ENCODE data around the gene FMNL2. TPM values are rescaled to one million over a fixed set of nuclear protein-coding genes. Genes with fewer than 3 reads are reported as not detected.

FMNL2 gene
- total and polyA plus RNA-seq, 2 experiments from 2014 or later = 16.5 to 45.4 TPM

DNA sequence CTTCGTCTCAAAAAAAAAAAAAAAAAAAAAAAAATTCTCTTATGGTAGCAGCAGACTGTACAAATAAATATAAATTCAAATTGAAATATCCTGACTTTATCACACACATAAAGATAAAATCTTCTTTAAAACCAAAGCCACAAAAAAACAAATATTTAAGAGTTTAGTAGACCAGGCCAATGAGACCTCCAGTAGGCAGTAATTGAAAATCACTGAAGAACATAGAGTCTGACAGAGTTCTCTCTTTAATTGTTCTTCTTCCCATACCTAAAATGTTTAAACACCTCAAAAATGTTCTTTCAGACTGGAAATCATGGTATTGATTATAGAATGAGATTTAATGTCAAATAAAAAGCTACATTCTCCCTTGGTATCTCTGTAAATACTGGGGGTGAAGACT, 361.5 kb downstream of the FMNL2 start (continued):
- TF ChIP-seq, protein P1, sequence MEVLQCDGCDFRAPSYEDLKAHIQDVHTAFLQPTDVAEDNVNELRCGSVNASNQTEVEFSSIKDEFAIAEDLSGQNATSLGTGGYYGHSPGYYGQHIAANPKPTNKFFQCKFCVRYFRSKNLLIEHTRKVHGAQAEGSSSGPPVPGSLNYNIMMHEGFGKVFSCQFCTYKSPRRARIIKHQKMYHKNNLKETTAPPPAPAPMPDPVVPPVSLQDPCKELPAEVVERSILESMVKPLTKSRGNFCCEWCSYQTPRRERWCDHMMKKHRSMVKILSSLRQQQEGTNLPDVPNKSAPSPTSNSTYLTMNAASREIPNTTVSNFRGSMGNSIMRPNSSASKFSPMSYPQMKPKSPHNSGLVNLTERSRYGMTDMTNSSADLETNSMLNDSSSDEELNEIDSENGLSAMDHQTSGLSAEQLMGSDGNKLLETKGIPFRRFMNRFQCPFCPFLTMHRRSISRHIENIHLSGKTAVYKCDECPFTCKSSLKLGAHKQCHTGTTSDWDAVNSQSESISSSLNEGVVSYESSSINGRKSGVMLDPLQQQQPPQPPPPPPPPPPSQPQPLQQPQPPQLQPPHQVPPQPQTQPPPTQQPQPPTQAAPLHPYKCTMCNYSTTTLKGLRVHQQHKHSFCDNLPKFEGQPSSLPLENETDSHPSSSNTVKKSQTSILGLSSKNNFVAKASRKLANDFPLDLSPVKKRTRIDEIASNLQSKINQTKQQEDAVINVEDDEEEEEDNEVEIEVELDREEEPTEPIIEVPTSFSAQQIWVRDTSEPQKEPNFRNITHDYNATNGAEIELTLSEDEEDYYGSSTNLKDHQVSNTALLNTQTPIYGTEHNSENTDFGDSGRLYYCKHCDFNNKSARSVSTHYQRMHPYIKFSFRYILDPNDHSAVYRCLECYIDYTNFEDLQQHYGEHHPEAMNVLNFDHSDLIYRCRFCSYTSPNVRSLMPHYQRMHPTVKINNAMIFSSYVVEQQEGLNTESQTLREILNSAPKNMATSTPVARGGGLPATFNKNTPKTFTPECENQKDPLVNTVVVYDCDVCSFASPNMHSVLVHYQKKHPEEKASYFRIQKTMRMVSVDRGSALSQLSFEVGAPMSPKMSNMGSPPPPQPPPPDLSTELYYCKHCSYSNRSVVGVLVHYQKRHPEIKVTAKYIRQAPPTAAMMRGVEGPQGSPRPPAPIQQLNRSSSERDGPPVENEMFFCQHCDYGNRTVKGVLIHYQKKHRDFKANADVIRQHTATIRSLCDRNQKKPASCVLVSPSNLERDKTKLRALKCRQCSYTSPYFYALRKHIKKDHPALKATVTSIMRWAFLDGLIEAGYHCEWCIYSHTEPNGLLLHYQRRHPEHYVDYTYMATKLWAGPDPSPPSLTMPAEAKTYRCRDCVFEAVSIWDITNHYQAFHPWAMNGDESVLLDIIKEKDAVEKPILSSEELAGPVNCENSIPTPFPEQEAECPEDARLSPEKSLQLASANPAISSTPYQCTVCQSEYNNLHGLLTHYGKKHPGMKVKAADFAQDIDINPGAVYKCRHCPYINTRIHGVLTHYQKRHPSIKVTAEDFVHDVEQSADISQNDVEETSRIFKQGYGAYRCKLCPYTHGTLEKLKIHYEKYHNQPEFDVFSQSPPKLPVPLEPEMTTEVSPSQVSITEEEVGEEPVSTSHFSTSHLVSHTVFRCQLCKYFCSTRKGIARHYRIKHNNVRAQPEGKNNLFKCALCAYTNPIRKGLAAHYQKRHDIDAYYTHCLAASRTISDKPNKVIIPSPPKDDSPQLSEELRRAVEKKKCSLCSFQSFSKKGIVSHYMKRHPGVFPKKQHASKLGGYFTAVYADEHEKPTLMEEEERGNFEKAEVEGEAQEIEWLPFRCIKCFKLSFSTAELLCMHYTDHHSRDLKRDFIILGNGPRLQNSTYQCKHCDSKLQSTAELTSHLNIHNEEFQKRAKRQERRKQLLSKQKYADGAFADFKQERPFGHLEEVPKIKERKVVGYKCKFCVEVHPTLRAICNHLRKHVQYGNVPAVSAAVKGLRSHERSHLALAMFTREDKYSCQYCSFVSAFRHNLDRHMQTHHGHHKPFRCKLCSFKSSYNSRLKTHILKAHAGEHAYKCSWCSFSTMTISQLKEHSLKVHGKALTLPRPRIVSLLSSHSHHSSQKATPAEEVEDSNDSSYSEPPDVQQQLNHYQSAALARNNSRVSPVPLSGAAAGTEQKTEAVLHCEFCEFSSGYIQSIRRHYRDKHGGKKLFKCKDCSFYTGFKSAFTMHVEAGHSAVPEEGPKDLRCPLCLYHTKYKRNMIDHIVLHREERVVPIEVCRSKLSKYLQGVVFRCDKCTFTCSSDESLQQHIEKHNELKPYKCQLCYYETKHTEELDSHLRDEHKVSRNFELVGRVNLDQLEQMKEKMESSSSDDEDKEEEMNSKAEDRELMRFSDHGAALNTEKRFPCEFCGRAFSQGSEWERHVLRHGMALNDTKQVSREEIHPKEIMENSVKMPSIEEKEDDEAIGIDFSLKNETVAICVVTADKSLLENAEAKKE (CRISPR knock-in tag; IDR thresholded peaks at IDR 0.05) = no peak
- TF ChIP-seq EZH2 (IDR thresholded peaks at IDR 0.05; ENCODE audit: low read depth, unreplicated experiment) = no peak
- no peak for TF ChIP-seq JUNB (IDR thresholded peaks at IDR 0.05; ENCODE audit: unreplicated experiment)
- TF ChIP-seq STAT1 (IDR thresholded peaks at IDR 0.05; ENCODE audit: unreplicated experiment) = no peak
- TF ChIP-seq, protein P2, sequence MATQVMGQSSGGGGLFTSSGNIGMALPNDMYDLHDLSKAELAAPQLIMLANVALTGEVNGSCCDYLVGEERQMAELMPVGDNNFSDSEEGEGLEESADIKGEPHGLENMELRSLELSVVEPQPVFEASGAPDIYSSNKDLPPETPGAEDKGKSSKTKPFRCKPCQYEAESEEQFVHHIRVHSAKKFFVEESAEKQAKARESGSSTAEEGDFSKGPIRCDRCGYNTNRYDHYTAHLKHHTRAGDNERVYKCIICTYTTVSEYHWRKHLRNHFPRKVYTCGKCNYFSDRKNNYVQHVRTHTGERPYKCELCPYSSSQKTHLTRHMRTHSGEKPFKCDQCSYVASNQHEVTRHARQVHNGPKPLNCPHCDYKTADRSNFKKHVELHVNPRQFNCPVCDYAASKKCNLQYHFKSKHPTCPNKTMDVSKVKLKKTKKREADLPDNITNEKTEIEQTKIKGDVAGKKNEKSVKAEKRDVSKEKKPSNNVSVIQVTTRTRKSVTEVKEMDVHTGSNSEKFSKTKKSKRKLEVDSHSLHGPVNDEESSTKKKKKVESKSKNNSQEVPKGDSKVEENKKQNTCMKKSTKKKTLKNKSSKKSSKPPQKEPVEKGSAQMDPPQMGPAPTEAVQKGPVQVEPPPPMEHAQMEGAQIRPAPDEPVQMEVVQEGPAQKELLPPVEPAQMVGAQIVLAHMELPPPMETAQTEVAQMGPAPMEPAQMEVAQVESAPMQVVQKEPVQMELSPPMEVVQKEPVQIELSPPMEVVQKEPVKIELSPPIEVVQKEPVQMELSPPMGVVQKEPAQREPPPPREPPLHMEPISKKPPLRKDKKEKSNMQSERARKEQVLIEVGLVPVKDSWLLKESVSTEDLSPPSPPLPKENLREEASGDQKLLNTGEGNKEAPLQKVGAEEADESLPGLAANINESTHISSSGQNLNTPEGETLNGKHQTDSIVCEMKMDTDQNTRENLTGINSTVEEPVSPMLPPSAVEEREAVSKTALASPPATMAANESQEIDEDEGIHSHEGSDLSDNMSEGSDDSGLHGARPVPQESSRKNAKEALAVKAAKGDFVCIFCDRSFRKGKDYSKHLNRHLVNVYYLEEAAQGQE (IDR thresholded peaks at IDR 0.05; ENCODE audit: unreplicated experiment) = no peak
- TF ChIP-seq NANOG (IDR thresholded peaks at IDR 0.05; ENCODE audit: borderline replicate concordance) = no peak

Small RNA genes lying within 50 kb of the gene (small RNA-seq; reads per million reads assigned to genes)
- gene AC012443.1 (ENCODE audit: low replicate concordance) = not detected

Other genes starting within 250 kb of the FMNL2 start
- 7.6 and 9.8 TPM in 2 replicates for gene CACNB4, start 236.1 kb upstream of the FMNL2 start, total RNA-seq (2014; rRNA removed; shearing (Covaris generic))
- 2.7 and 4.0 TPM in 2 replicates for gene CACNB4, start 236.1 kb upstream of the FMNL2 start, polyA plus RNA-seq (2016; fragmentation: Nextera tagmentation; extraction: Ambion mirVana)
- gene STAM2, start 159.4 kb upstream of the FMNL2 start, total RNA-seq (2014; rRNA removed; shearing (Covaris generic)) = 11.5 and 18.2 TPM in 2 replicates
- gene STAM2, start 159.4 kb upstream of the FMNL2 start, polyA plus RNA-seq (2016; fragmentation: Nextera tagmentation; extraction: Ambion mirVana) = 3.8 and 4.6 TPM in 2 replicates